ENCODE results near the gene PRSS23. TPM values are rescaled to one million over a fixed set of nuclear protein-coding genes. Genes with fewer than 3 reads are reported as not detected.

The PRSS23 gene
- total RNA-seq, 1 donor from 2014 or later = 44.2 TPM

DNA sequence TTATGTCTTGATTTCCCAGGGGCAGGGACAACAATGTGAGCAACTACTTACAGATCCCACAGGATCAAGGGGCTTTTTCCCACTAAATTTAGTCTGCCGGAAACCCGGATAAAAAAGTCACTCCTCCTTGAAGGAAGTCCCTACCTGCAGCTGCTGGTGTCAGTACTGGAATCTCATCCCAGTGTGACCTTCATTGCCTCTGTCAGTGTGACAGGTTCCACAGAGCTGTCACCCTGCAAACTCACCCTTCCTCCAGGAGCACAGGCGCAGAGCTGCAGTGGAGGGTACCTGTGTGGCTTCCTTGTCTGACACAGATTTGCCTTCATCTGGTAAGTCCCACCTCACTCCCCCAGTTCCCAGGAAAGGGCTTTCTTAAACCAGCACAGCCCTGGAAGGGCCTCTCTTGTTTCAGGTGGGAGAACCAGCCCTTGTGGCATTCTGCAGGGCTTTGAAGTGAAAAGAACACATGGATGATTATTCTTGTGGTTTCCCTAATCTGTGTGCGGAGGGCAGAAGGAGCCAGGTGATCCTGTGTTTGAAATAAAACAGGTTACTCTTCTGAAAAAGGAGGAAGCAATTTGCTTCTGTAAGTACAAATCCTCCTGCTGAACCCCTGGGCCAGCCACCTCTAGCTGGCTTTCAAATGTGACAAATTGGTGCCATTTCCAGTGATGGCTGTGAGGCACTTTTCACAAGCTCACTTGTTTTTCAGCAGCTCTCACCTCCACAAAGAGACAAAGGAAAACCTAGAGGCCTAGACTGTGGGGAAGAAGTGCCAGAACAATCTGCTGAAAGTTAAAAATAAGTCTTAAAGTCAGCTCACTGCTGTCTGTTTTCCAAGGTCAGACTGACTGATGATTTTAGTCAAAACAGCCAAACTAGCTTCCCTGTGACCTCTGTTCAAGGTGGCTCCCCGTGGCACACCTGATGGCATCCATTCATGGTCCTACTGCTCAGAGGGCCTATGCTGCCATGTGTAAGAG lies 9.2 kb upstream of the PRSS23 start:
- DNase-seq = no peak

DNA sequence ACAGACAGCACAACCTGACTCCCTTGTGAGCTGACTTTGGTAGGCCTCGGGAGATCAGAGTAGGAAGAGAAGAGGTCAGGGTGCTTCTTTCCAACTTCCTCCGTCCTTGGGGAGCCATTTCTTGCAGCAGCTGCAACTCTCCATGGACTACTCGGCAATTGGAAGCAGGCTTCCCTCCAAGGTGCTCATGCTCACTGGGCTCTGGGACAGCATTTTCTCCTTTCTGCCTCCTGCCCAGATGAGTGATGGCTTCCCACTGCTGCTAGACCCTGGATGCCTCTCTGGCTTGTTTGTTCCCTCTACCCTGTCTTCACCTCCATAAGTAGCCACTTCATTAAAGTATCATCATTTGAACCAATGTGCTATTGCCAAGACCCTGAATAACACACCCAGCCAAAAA lies 8.2 kb upstream of the PRSS23 start:
- DNase-seq = no peak

DNA sequence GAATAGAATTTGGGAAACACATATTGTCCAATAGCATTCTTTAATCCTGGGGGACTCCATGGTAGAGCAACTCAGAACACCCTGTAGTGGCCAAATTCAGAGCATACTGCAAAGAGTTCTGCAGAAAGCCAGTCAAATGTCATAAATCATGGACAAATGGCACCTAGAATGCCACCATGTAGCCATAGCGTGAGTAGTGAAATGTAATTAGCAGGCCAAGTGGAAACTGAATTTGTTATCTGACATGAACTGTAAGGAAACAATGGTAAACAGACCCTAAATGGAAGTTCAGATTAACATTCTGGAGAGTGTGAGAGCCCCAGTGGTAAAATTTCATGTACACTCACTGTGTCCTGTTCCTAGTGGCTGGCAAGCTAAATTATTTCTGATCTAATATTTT lies 7.0 kb upstream of the PRSS23 start:
- DNase-seq = no peak

DNA sequence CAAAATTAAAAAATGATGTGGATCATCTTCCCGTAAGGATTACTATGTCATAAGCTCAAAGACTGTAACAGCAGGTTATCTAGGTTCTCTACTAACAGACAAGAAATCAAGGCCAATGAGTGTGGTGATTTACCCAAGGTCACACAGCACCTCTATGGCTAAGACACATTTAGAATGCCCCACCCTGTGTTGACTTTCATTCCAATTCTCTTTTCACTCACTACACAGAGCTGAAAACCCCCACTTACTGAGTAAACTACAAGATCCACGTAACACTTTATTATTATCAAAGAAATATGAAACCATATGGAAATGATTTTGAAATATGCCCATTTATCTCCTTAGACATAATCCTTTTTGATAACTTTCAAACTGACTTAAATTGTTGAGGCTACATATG lies 4.8 kb upstream of the PRSS23 start:
- no peak for DNase-seq

DNA sequence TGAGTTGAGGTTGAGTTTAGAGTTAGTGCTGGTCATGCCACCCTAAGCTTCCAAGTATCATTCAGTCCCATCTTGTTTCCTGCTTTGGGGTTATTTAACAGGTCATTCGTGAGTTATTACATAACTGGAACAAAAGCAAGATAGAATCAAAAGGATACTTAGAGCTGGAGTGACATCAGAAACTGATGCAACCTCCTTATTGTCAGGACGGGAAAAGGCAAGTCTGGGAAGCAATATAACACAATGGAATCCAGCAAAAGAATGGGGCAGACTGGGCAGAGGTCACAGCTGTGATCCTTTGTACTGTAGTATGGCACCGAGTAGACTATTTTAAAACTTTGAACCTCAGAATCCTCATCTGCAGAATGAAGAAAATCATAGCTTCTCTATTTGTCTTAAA lies 4.4 kb upstream of the PRSS23 start:
- no peak for DNase-seq

DNA sequence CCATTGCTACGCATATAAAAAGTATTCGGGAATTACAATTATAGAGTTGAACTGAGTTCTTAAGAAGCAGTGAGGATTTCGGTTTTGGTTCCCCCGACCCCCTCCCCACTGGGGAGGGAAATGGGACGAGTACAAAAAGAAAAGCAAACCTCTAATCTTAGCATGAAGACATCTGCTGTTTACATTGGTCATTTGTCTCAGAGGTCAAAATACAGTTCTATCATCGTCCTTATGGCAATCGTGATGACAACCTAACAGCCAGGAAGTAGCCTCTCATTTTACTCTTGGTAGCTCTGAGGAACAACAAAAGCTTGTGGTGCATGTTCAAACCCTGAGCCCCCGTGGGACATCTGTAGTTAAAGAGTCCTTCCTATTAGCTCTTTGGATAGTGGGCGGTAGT lies 3.2 kb upstream of the PRSS23 start:
- no peak for DNase-seq

DNA sequence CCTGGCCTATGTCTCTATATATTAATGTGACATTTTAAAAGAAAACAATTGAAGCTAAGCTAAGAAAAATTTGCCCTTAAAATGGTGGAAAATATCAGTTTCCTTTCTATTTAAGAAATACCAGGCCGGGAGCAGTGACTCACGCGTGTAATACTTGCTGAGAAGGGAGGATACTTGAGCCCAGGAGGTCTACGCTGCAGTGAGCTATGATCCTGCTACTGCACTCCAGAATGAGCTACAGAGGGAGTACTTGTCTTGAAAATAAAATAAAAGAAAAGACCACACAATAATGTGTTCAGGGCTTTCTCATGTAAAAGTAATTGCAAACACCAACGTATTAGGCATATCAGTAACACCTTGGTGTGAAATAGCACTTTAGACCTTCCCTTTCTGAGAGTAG lies 1.4 kb upstream of the PRSS23 start:
- no peak for DNase-seq

DNA sequence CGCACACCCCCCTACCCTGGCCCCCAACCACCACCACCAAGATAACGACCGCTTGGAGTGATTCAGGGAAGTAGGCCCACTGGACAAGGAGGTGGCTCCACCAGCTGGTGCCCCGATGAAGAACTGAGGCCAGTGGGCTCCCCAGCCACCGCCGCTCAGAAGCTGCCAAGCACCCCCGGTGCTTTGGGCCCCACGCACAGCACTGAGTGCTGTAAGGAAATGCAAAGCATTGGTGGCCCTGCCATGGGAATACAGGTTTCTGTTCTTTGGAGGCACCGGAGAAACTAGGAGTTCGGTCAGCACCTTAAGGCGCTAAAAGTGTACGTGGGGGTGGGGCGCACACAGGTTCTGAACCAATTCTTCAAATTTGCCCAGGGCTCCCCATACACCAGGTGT lies 664 bp upstream of the PRSS23 start:
- peak; percentile 37 for DNase-seq

DNA sequence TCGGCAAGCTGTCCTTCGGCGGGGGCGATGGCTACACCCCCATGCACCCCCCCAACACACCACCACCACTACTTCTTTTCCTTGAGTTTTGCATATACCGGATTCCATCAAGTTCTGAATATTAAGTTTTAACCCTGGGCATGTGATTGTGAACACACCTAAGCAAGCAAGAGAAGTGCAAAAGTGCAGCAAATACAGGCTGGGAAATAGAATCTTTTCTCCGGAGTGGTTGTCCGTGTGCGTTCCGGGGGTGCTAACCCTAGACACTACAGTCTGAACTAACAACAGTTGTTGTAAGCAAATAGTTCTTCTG lies 574 bp downstream of the PRSS23 start:
- peak; percentile 28 for DNase-seq

DNA sequence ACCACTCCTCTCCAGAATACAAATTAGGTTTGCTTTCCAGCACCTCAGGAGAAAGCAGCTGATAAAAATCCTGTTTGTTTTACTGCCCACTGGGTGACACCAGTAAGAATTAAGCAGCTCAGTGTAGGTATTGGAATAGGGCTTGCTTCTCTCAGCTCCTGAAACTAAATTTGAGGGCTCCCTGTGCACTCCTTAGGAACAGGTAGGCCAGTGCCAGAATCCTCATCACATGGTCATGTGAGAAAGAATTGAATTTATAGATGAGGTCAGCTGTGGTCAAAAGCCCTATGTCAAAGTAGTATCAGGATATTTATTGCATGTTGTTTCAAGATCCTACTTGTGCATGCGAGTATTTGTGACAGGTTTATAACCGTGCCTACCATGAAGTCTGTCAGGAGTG lies 1.0 kb downstream of the PRSS23 start:
- DNase-seq = no peak

DNA sequence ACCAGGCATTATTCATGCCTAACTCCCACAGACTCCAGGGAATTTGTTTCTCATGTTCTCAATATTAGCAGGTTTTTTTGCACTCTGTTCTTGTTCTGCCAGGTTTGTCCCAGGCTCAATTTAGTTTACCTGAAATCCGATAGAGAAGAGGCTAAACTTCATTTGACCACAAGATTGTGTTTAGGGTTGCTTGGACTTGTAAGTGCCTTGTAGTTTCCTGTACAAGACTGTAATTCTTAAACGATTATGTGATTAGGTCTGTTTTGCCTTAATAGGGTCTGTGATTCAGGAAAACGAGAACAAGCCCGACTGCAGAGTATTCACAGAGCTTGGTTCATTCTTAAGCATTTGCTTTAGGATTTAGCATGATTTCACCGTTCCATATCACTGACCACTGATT lies 1.8 kb downstream of the PRSS23 start:
- DNase-seq = no peak

DNA sequence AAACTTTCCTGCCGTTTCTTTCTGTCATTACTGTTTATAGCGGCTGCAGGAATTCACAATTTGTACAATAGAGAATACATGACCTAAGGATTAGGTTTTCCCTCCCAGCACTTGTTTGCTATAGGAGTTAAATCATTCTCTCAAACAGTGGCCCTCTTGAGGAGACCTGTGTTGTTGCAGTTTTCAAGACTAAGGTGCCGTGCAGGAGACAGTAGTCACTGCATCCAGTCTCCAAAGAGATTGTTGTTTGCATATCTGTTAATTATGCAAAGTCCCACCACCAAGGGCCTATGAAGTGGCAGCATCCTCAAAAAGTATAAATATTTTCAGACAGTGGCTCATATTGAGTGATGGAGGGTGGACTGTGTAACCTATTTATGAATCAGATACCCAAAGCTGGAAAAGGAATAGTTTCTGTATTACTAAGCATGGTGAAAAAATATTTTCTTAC lies 2.3 kb downstream of the PRSS23 start:
- peak; percentile 57 for DNase-seq

DNA sequence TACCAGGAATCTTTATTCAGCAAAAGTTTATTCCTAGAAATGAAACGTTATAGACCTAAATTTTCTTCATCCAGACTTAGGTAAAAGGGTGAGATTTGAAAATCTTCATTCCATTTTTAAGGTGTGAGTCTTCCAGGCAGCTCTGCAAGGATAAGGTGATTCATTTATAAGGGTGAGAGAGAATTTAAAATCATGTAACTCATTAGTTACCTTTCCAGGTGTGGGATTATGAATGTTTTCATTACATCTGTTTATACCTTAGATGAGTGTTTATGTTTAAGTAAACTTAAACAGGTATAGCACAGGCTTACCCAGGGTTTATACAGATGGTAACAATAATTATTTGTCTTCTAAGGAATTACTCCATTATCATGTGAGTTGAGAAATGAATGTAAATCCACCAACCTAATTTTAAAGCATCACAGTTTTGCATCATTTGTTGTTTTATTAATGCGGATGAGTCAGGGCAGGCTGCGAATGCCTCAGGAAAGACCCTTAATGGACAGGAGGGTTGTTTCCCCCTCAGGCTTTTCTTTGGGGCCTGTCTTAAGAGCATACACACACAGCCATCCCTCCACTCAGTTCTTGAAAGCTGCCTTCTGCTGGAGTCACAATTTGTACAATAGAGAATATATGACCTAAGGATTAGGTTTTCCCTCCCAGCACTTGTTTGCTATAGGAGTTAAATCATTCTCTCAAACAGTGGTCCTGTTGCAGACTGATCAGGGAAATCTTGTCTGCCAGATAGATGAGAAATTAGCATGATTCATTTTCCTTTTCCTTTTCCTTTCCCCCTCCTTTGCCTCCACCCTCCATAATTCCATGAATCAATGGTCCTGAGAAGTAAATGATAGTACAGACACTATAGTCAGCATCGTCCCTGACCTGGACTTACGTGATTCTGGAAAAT lies 3.0 kb downstream of the PRSS23 start:
- DNase-seq = no peak

DNA sequence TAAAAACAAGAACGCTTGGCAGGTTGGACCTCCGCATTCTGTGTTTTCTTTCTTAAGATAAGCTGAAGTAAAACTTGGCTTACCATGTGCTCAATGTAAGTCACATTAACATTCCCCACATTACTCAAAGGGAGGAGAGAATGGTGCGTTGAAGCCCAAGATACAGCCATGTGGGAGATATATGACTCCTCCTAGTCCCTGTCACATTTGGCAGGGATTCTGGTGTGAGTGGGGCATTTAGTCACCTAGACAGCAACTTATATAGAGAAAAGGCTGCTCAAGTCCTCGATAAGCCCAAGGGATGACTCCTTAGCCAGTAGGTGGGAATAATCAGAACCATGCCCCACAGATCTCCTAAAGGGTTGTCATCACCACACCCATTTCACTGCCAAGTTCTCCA lies 4.6 kb downstream of the PRSS23 start:
- no peak for DNase-seq

DNA sequence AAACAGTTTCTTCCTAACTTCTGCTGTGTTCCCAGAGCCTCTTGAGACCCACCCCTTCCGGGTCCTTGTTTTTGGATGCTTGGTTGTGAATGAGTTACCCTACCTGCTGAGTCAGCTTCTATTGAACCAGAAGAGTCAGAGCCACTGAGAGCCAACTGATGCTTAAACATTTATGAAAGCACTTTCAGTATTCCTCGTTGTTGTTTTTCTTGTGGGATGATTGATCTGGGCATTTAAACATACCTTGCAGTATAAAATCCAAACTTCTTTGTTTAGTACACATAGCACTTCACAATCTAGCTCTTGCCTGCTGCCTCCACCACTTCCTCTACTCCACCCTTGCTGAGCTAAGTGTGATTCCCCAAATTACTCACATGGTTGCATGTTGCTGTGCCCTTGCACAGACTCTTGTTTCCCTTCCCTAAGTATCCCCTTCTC lies 5.5 kb downstream of the PRSS23 start:
- DNase-seq = no peak

DNA sequence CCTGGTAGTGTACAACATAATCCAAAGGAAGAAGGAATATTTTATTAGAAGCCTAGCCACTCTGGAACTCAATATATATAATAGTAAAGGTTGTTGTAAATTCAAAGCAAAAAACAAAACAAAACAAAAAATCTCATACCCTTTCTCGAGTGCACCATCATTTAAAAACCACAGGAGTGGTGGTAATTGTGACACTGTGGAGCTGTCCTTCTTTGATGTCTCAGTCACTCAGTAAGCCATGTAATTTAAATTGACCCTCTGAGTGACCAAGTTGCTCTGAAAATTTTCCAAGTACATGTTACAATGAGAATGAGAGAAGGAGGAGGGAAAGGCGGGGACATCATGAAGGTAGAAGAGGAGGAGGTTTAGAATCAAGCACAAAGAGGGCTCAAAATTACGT lies 6.6 kb downstream of the PRSS23 start:
- DNase-seq = no peak

DNA sequence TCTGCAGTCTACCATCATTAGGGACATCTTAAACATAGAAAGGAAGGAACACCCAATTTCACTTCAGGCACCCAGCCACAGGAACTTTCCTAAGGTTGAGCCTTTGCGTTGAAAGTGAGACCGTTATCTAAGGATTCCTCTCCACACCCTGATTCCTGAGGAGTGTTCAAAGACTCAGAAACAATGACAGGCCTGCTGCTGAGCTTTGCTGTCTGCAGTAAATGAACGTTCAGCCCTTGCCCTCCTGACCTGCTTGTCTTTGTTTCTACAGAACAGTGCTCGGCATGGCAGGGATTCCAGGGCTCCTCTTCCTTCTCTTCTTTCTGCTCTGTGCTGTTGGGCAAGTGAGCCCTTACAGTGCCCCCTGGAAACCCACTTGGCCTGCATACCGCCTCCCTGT lies 7.0 kb downstream of the PRSS23 start:
- no peak for DNase-seq

DNA sequence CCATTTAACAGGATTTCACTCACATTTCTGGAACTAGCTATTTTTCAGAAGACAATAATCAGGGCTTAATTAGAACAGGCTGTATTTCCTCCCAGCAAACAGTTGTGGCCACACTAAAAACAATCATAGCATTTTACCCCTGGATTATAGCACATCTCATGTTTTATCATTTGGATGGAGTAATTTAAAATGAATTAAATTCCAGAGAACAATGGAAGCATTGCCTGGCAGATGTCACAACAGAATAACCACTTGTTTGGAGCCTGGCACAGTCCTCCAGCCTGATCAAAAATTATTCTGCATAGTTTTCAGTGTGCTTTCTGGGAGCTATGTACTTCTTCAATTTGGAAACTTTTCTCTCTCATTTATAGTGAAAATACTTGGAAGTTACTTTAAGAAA lies 9.2 kb downstream of the PRSS23 start:
- peak; percentile 26 for DNase-seq

DNA sequence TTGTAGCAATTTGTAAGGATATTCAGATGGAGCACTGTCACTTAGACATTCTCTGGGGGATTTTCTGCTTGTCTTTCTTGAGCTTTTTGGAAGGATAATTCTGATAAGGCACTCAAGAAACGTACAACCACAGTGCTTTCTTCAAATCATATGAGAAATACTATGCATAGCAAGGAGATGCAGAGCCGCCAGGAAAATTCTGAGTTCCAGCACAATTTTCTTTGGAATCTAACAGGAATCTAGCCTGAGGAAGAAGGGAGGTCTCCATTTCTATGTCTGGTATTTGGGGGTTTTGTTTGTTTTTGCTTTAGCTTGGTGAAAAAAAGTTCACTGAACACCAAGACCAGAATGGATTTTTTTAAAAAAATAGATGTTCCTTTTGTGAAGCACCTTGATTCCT lies 9.9 kb downstream of the PRSS23 start:
- DNase-seq = no peak

DNA sequence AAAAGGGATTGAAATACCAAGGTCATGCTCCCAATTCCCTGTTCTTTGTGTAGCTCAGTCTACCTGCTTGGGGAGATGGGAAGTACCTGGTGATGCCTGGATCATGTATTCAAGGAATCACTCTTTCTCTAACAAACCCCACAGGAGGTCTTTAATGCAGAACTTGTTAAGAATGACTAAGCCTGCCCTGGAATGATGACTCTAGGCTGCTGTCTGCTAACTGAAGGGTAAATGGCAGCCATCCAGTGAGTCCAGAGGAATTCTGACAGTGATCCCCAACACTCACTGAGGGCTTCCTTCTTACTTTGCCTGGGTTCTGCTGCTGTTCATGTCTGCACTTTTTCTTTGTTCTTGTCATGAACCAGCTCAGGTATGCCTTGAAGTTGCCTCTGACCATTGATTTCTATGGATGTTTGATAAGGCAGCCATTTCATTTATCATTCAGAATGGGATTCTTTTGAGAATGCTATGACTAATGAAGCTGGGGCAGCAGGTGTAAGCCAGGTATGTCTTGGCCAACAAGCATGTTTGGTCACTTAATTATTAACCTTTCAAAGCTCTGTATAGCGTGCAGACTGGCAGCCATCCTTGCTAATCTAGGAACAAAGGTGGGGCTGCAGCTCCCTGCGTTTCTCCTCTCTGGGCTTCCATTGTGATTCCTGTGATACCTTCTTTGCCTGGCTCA lies 11.4 kb downstream of the PRSS23 start:
- DNase-seq = no peak

DNA sequence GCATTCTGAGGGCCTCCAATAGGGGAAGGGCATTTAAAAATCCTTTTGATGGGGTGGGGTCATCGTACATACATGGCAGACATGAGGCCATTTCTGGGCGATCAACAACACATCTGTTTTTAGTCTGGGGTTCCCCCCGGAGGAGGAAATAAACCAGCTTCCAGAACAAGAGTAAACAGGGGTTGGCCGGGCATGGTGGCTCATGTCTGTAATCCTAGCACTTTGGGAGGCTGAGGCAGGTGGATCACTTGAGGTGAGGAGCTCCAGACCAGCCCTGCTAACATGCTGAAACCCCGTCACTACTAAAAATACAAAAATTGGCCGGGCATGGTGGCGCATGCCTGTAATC lies 12.0 kb downstream of the PRSS23 start:
- no peak for DNase-seq

DNA sequence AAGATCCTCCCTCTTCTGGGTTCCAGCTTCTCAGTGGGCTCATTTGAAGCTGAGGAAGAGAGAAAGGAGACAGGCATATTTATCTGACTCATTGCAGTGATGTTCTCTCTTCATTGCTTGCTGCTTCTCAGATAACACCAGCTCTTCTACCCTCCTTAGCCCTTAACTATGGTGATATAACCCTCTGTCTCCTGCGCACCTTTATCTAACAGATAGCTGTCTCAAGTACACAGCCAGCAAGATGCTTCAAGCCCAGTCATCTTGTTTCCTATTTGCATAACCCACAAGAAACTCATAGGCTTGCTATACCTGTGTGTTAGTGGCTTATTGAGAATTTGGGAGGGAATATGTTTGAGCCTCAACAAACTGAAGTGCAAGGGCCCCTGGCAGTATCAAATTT lies 12.6 kb downstream of the PRSS23 start:
- DNase-seq = no peak

DNA sequence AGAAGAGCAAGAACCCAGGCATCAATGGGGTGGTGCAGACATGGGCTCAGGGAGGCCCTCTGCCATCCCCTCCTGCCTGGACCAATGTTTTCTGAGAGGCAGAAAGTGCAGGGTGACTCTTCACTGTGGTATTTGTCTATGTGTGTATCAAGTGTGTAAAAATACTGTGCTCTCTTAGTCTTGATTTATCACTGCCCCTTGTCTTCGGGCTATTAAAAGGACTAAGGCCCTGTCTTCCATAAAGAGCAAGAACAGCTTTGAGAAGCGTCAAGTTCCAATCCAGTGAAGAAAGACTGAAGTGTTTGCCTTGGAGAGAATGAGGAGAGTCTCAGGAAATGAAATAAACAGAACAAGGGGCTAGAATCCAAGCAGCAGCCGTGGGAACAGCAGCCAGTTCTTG lies 14.4 kb downstream of the PRSS23 start:
- peak; percentile 35 for DNase-seq
